ENCODE data around the gene FSD1L.
"Not testable (repeated sequence)": the region's sequence is repeated elsewhere in the genome, so short reads cannot be mapped to it uniquely, and the experiment has no call there.

Gene FSD1L

DNA sequence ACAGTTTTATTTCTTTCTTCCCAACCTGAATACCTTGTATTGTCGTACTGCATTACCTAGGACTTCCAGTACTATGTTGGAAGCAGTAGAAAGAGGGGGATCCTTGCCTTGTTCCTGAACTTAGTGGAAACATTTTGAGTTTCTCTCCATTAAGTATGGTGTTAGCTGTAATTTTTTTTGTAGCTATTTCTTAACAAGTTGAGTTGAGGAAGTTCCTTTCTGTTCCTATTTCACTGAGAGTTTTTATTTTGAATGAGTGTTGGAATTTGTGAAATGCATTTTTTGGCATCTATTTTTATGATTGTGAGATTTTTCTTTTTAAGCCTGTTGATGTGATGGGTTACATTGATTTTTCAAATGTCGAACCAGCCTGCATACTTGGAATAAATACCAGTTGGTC is 49.0 kb downstream of the FSD1L start:
- FAIRE-seq: no peak

DNA sequence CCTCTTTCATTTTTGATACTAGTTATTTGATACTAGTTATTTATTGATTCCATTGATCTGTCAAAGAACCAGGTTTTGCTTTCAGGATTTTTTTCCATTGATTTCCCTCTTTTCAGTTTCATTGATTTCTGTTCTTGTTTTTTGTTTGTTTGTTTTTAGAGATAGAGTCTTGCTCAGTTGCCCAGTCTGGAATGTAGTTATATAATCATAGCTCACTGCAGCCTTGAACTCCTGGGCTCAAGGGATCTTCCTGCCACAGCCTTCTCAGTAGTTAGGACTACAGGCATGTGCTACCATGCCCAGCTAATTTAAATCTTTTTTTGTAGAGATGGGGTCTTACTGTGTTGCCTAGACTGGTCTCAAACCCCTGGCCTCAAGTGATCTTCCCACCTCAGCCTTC is 49.9 kb downstream of the FSD1L start:
- no peak for FAIRE-seq

DNA sequence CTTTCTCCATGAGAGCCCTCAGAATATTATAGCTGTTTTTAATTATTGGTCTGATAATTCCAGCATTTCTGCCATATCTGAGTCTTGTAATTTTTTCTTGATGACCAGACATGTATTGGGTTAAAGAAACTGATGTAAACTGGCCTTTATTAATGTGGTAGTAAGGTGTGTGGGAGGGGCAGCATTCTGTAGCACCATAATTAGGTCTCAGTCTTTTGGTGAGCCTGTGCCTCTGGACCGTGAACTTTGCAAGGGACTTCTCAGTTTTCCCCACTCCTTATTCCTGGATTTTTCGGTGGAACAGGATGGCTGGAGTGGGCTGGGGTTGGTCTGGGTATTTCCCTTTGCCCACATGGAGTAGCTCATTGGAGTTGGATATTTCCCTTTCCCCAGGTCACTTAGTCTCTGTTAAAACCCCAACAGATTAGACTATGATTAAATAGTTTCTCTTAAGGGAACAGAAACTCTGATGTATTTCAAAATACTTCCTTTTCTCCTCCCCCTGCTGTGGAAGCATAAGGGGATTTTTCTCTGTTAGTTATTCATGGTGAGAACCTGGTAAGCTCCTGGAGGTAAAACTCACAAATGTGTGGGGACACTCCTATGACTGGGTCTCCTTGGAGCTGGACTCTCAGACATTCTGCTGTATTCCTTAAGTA is 52.4 kb downstream of the FSD1L start:
- no peak for FAIRE-seq

DNA sequence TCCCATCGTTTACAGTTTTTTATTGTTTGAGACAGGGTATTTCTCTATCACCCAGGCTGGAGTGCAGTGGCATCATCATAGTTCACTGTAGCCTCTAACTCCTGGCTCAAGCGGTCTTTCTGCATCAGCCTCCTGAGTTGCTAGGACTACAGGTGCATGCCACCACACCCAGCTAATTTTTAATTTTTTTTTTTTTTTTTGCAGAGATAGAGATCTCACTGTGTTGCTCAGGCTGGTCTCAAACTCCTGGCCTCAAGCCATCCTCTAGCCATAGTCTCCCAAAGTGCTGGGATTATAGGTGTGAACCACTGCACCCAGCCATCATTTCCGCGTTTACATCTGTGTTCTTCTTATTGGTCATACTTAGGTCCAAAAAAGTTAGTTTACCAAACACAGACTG is 53.6 kb downstream of the FSD1L start:
- FAIRE-seq: no peak

DNA sequence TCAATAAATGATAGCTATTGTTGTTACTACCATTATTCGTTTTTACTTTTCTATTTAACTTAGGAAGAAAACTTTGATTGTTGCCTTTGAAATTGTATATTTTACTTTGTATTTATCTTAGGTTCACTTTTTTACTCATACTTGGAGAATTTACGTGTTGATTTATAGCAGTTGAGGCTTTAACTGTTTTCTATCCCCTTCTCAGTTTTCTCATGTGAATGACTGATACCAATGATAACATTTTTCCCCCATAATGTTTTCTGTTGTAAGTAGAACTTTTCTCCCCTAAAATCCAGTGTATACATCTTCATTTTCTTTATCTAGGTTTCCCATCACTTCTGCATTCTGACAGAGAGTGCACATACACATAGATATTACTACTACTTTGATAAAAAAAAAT is 54.4 kb downstream of the FSD1L start:
- no peak for FAIRE-seq

DNA sequence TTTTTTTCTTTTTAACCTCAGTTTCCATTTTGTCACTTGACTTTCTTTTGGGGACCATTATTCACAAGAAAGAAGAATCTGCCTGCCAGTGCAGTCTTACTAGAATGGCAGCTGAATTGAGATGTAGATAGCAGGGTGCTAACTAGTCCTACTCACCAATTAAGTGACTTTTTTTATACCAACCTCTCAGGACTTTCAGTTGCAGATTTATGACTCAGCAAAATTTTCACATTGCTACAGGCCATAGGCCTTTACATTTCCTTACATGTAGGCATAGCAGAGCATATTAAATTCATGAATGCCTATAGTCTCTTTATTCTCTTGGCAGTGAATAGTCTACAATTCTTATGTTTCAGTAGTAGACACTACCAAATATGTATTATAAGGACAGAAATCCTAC is 56.0 kb downstream of the FSD1L start:
- FAIRE-seq: no peak

DNA sequence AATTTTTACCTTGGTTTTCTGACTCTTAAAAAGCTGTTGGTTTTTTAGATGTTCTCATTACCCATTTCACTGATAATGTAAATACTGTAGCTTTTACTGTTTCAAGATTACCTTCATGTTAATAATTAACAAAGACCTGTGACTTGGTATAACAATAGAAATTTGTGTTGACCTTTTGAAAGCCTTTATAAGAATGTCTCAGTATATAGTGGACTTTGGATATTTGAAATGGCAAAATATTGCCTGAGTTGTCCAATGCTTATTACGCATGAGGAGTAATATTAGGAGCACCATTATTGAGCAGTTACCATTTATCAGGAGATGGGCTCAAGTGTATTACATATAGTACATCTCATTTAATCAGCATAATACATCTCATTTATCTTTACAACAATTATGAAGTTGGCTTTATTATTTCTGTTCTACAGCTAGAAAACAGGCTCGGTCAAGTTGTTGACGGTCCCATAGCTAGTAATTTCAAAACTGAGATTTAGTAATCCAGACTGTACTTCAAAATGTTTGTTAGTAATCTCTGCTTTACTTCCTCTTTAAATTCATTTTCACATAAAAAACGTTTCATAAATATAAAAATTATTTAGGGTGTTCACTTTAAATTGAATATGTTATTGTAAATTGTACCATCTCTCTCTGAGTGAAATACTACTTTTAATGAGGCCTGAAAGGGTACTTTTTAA is 59.4 kb downstream of the FSD1L start:
- FAIRE-seq: no peak

DNA sequence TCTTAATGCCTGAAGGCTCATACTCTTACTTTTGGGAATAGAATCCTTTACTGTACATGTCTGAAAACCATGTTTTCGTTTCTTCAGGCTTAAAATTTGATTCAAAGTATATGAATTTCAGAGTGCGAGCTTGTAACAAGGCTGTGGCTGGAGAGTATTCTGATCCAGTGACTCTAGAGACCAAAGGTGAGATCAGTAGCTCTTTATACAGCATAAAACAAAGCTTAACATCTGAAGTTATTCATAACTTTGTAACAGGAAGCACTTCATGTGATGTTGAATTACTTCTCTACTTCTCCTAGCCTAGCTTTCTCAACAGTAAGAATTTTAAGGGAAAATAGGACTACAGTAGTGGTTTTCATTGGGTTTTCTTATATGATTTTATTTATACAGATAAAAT is 60.7 kb downstream of the FSD1L start:
- FAIRE-seq: no peak

DNA sequence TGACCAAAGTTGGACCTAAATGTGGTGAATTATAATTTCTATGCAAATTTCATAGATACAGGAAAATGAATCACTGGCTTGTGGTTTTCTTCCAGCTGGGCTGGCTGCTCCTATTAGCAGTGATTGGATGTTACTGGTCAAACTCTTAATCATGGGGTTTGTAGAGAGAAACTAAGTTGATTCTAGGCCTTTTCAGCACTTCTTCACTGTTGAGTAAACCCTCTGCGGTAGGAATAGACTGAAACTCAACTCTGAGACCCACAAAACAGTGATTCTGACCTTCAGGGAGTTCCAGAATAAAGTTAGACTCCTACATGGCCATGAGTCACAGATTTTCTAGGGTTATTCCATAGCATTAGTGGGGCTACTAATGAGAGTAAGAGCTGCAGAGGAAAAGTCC is 62.2 kb downstream of the FSD1L start:
- FAIRE-seq: no peak

DNA sequence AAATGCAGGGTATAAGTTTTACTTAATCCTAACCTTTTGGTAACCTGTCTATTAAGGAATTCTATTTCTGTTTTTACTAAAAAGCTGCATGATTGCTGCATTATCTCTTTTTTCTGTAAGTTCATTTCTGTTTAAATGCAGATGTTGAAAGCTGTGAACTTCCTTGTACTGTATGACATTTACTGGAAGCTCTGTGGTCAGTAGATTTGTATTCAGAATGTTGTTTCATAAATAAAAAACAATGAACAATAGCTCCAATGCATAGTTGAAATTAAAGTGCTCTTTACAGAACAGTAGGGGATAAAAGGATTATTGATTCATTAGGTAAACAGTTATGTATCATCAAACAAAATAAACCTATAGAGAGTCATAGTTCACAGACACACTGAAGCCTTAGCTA is 63.6 kb downstream of the FSD1L start:
- no peak for FAIRE-seq

DNA sequence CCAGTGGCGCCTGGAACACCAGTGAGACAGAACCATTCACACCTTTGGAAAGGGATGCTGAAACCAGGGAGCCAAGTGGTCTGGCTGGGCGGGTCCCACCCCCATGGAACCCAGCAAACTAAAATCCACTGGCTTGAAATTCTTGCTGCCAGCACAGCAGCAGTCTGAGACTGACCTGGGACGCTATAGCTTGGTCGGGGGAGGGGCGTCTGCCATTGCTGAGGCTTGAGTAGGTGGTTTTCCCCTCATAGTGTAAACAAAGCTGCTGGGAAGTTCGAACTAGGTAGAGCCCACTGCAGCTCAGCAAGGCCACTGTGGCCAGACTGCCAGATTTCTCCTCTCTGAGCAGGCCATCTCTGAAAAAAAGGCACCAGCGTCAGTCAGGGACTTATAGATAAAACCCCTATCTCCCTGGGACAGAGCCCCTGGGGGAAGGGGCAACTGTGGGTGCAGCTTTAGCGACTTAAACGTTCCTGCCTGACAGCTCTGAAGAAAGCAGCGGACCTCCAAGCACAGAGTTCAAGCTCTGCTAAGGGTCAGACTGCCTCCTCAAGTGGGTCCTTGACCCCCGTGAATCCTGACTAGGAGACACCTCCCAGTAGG is 68.1 kb downstream of the FSD1L start:
- FAIRE-seq: no peak

DNA sequence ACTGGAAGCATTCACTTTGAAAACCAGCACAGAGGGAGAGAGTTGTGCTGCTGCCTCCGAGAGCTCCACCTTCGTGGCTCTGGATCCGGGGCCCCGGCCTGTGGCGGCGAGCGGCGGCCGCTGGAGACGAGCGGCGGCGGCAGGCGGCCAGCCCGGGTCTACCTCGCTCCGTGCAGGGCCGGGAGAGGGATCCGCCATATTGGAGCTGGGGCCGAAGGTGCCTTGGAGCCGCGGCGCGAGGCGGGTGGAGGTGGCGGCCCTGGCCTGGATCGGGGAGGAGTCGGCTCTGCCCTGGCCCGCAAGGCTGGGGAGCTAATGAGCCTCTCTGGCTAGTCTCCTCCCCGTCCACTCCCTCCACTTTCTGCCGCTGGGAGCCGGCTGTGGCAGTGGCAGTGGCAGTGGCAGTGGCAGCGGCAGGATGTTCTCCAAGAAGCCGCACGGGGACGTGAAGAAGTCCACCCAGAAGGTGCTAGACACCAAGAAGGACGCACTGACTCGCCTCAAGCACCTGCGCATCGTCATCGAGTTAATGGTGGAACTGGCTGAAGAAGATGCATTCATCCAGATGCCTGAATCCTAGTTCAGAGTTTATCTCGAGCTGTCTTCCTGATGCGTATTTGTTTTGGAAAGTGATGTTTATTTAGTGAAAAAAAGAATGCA is 72.0 kb downstream of the FSD1L start:
- FAIRE-seq: not testable (repeated sequence)

DNA sequence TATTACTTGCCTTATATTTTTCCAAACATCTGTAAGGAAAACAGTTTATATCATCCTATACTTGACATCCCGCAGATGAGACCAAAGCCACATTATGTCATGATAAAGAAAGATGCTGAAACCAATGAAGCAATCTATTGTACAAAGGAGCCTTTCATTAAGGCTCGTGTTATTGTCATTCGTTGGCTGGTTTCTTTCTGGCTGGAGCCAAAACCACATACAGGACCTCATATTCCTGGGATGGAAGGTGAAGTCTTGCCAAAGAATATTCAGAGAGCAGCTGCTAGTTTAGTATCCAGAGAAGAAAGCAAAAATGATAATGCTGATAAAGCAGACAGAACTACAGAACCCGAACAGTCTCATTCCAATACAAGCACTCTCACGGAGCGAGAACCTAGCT is 73.2 kb downstream of the FSD1L start:
- not testable (repeated sequence) for FAIRE-seq

DNA sequence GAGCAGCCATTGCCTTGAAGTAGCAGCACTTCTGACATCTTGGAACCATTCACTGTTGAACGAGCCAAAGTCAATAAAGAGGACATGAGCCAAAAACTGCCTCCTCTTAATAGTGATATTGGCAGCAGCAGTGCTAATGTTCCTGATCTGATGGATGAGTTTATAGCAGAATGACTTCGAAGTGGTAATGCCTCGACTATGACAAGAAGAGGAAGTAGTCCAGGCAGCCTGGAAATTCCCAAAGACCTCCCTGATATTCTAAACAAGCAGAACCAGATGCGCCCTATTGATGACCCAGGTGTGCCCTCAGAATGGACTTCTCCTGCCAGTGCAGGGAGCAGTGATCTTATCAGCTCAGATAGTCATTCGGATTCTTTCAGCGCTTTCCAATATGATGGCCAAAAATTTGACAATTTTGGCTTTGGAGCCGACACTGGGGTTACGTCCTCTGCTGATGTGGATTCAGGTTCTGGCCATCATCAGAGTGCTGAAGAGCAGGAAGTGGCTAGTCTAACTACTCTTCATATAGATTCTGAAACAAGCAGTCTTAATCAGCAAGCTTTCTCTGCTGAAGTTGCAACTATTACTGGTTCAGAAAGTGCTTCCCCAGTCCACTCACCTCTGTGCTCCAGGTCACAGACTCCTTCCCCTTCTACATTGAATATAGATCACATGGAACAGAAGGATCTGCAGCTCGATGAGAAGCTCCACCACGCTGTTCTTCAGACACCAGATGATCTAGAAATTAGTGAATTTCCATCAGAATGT is 75.0 kb downstream of the FSD1L start:
- not testable (repeated sequence) for FAIRE-seq

DNA sequence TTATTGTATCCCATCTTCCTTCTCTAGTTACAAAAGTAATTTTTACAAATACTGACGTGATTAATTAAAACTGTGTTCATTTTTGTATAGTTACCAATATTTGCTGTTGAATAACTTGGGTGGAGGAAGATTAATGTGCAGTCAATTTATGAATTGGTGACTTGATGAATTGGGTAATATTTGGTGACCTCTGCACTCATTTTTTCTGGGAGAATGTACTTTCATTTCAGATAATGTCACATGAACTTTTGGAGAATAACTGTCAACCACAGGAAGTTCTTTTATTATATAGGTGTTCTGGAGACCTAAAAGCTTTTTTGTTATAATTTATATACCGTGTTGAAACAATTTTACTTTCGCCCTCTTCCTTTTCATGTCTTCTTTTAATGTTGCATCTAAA is 83.7 kb downstream of the FSD1L start:
- FAIRE-seq: no peak

DNA sequence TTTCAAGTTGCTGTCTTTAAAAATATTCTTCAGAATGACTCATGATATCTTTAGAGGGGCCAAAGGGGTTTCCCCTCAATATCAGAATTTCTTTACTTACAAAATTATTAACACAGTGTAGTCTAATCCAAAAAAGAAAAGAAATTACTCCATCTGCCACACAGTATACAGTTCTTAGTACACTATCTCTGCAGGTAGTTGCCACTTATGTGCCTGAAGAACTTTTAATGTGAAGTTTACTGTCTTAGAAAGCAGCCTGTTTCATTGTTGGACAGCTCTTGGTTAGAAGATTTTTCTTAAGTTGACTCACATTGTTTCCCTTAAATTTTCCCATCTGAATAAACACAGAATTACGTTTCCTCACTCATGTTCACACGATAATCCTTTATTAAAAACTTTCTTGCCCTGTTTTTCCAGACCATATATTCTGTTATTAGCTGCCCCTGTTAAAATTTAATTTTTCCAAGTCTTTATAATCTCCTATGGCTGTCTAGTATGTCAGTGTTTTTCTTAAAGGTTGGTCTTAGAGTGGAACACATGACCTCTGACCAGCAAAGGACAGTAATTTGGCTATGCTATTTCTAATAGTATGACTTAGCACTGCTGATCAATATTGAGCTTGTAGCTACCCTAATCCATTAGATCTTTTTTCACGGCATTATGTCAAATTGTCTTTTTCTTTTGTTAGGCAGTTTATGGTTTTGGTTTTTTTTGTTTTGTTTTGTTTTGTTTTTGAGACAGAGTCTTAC is 88.3 kb downstream of the FSD1L start:
- FAIRE-seq: no peak

DNA sequence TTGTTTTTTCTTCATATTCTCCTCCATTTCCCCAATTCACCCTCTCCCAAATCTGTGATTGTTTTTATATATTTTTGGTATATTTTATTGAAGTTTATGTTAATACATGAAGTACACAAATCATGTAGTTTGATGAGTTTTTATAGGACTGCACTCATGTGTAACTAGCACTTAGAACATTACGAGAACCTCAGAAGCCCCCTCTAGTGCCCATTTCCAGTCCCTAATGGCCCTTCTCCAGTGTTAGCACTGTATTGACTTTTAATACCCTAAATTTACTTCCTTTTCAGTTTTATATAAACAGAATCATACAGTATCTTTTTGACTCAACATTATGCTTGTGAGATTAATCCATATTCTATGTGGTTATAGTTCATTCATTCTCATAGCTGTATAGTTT is 91.6 kb downstream of the FSD1L start:
- FAIRE-seq: no peak

DNA sequence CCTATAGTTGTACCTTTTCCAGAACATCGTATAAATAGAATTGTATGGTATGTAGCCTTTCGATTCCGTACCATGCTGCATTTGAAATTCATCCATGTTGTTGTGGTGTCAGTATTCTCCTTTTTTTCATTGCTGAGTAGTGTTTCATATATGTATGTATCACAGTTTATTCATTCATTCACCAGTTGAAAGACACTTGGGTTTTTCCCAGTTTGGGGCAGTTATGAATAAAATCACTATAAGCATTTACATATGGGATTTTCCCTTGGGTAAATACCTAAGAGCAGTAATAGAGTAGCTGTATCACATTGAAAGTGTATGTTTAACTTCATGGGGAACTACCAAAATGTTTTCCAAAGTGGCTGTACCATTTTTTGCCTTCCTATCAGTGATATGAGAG is 94.0 kb downstream of the FSD1L start:
- FAIRE-seq: no peak

DNA sequence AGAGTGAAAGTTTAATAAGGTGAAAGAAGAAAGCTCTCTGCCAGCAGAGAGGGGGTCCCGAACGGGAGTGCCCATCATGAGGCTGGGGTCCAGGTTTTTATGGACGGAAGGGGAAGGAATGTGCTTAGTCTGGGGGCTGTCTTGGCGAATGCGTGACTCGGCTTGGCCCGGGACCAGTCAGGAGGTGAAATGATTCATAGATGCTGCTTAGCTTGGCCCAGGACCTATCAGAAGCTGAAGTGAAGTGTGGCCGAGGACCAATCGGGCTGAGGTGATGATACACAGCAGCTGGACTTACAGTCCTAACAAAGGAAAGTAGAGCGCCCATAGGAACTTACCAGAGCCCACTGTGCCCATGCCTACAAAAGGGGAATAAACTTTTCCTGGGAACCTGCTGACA is 106.2 kb downstream of the FSD1L start:
- FAIRE-seq: no peak

DNA sequence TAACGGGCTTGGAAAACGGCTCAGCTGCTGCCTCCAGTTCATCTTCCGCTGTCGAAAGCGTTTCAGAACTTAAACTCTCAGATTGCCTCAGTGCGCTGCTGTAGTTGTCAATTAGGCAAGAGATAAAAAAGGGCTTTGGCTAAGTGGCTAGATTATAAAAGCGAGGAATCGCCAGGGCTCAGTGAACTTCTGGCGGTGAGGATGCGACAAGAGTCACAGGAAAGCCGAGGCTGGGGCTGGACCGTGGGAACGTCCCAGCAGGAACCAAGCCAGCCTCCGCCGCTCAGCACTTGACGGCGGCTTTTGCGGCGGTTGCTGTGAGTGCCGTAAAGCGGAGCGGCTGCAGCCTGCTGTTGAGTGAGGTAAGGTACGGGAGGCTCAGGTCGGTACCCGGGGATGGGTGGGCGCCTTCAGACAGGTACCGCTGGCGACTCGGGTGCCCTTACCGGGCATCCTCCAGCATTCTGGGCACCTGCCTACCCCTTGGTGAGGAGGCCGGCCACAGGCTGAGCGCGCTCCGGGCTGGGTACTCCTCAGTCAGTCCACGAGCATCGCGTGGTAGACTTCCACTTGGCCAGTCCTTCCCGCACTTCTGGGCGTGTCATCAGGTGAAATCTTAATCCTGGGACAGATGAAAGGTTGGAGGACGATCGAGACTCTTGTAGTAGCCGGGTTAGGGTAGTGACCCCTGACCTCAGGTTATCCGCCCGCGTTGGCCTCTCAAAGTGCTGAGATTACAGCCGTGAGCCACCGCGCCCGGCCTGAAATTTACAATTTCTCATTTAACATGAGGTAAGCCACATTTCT is 110.2 kb downstream of the FSD1L start, which contains the start of gene FKTN:
TSS of gene FKTN (plus strand) at position 328 of the 807 bp plus-strand sequence. CDS start 16,902 bp downstream, outside the sequence.
- FAIRE-seq: no peak

DNA sequence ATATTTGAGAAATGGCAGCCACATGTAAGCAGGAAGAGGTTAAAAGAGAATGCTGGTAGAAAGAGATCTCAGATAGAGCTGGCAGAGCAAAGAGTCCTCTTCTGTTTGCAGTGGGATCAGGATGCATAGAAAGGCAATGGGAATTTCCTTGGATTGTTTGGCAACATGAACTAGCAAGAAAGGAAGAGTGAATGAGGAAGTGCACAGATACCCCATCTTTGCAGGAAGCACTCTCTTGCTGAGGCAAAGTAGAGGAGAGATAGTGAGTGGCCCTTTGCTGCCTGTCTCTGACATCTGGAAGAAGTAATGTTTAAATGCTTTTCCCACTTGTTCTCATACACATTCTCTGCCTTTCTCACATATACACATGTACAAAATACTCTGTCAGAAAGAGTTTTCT is 124.6 kb downstream of the FSD1L start:
- no peak for FAIRE-seq
